IMR-90 (cell line): ENCODE results near the gene LPXN. TPM values are rescaled to one million over a fixed set of nuclear protein-coding genes. Genes with fewer than 3 reads are reported as not detected.

Experiments
- ATAC-seq: fragments of 200-7000 bp; cut with Tn5 transposase; 2 replicates; pipeline ENCODE4 v1.9.1; 2020; ENCODE audit warnings: low read depth, mild to moderate bottlenecking, moderate library complexity
- BruUV-seq: library from RNA; stranded (reverse); fragments of 400-500 nt; replicated peaks from 2 replicates; lab custom pipeline; 2021; lab: Mats Ljungman, UMichigan
- CTCF ChIA-PET: fragments of 300-600 bp; formaldehyde crosslinking; extraction: SDS; loops from one replicate; lab custom pipeline; 2021; ENCODE audit warnings: antibody characterized with exemption; lab: Yijun Ruan, JAX
- POLR2A ChIA-PET: fragments of 300-600 bp; sonication (Branson Sonifier 250); formaldehyde crosslinking; loops from one replicate; lab custom pipeline; 2022; ENCODE audit warnings: antibody characterized with exemption; ENCODE audit not compliant: unreplicated experiment; lab: Charles Lee
- DNase-seq: peaks from one replicate; pipeline ENCODE4 v3.0.0; 2013
- H2AFZ ChIP-seq: replicated peaks from 2 replicates; pipeline ENCODE3; 2013; ENCODE audit warnings: low read length, mild to moderate bottlenecking; ENCODE audit not compliant: poor library complexity
- H2AK5ac ChIP-seq: 2 replicates; pipeline ENCODE4 v1.6.1; 2013; ENCODE audit warnings: low read depth, low read length, inconsistent platforms
- H2AK9ac ChIP-seq: replicated peaks from 2 replicates; pipeline ENCODE3; 2013; ENCODE audit warnings: mild to moderate bottlenecking, low read depth, low read length, moderate library complexity; ENCODE audit not compliant: poor library complexity
- H2BK120ac ChIP-seq: 2 replicates; pipeline ENCODE4 v1.6.1; 2013; ENCODE audit warnings: low read depth, low read length, inconsistent platforms
- H2BK15ac ChIP-seq: 3 replicates; pipeline ENCODE4 v1.6.1; 2013; ENCODE audit warnings: low read depth, low read length, inconsistent platforms
- H2BK20ac ChIP-seq: 2 replicates; pipeline ENCODE4 v1.6.1; 2013; ENCODE audit warnings: low read depth, mild to moderate bottlenecking, inconsistent platforms, low read length, moderate library complexity
- H2BK5ac ChIP-seq: 2 replicates; pipeline ENCODE4 v1.6.1; 2013; ENCODE audit warnings: mild to moderate bottlenecking, low read depth, low read length, inconsistent platforms; ENCODE audit not compliant: poor library complexity, severe bottlenecking
- H3K14ac ChIP-seq: replicated peaks from 2 replicates; pipeline ENCODE4 v1.6.1; 2013; ENCODE audit warnings: low read depth, low read length, inconsistent platforms
- H3K18ac ChIP-seq: 2 replicates; pipeline ENCODE4 v1.6.1; 2013; ENCODE audit warnings: low read depth, low read length, control low read depth
- H3K23ac ChIP-seq: 2 replicates; pipeline ENCODE4 v1.6.1; 2013; ENCODE audit warnings: low read depth, low read length, inconsistent platforms
- H3K27ac ChIP-seq: 2 replicates; pipeline ENCODE4 v1.5.1; 2013; ENCODE audit warnings: mild to moderate bottlenecking, control low read depth, low read length; ENCODE audit not compliant: insufficient read depth
- H3K27me3 ChIP-seq: 2 replicates; pipeline ENCODE4 v1.6.1; 2013; ENCODE audit warnings: low read length; ENCODE audit not compliant: control insufficient read depth, insufficient read depth
- H3K36me3 ChIP-seq: 2 replicates; pipeline ENCODE4 v1.6.1; 2013; ENCODE audit warnings: low read length, mixed read lengths; ENCODE audit not compliant: control insufficient read depth, insufficient read depth
- H3K4ac ChIP-seq: 2 replicates; pipeline ENCODE4 v1.6.1; 2013; ENCODE audit warnings: low read depth, low read length, inconsistent platforms
- H3K4me1 ChIP-seq: 2 replicates; pipeline ENCODE4 v1.6.1; 2013; ENCODE audit warnings: low read length, mixed read lengths; ENCODE audit not compliant: control insufficient read depth, insufficient read depth
- H3K4me2 ChIP-seq: 2 replicates; pipeline ENCODE4 v1.6.1; 2013; ENCODE audit warnings: low read depth, mild to moderate bottlenecking, control low read depth, low read length, moderate library complexity
- H3K4me3 ChIP-seq: 2 replicates; pipeline ENCODE4 v1.5.1; 2013; ENCODE audit warnings: low read depth, mild to moderate bottlenecking, control low read depth, low read length, moderate library complexity; ENCODE audit not compliant: insufficient read depth
- H3K56ac ChIP-seq: 2 replicates; pipeline ENCODE4 v1.6.1; 2013; ENCODE audit warnings: low read length, inconsistent platforms; ENCODE audit not compliant: insufficient read depth; ENCODE audit errors: extremely low read depth
- H3K79me1 ChIP-seq, 2 experiments: 2 replicates each; pipeline ENCODE4 v1.6.1; 2013; ENCODE audit warnings: low read length in 2 of 2, inconsistent platforms in 1 of 2, low read depth in 1 of 2
- H3K9ac ChIP-seq: 2 replicates; pipeline ENCODE4 v1.6.1; 2013; ENCODE audit warnings: low read depth, low read length, control low read depth
- H3K9me1 ChIP-seq: 2 replicates; pipeline ENCODE4 v1.6.1; 2013; ENCODE audit warnings: low read length, inconsistent platforms; ENCODE audit not compliant: insufficient read depth
- H3K9me3 ChIP-seq: 2 replicates; pipeline ENCODE4 v1.6.1; 2013; ENCODE audit warnings: low read length; ENCODE audit not compliant: control insufficient read depth, insufficient read depth
- H4K20me1 ChIP-seq: 2 replicates; pipeline ENCODE4 v1.6.1; 2013; ENCODE audit warnings: low read length, inconsistent platforms; ENCODE audit not compliant: insufficient read depth
- H4K5ac ChIP-seq: 2 replicates; pipeline ENCODE4 v1.6.1; 2013; ENCODE audit warnings: mild to moderate bottlenecking, low read depth, low read length, control low read depth
- H4K8ac ChIP-seq, 2 experiments: 2 replicates each; pipeline ENCODE4 v1.6.1; 2013; ENCODE audit warnings: low read depth in 2 of 2, low read length in 2 of 2, control low read depth in 1 of 2, inconsistent platforms in 1 of 2
- H4K91ac ChIP-seq: 2 replicates; pipeline ENCODE4 v1.6.1; 2013; ENCODE audit warnings: low read depth, low read length, inconsistent platforms; ENCODE audit not compliant: insufficient read depth
- BHLHE40 ChIP-seq: fragments of 150-350 bp; IDR thresholded peaks from 2 replicates; pipeline ENCODE4 v1.6.1; 2016; ENCODE audit warnings: mild to moderate bottlenecking, low read depth, low read length
- CEBPB ChIP-seq: IDR thresholded peaks from 2 replicates; pipeline ENCODE4 v1.6.1; 2012; ENCODE audit warnings: low read depth, low read length, improper control_type of control experiment
- CHD1 ChIP-seq: IDR thresholded peaks from 2 replicates; pipeline ENCODE4 v1.6.1; 2012; ENCODE audit warnings: low read depth, low read length, improper control_type of control experiment
- FOS ChIP-seq: fragments of 150-350 bp; IDR thresholded peaks from 2 replicates; pipeline ENCODE4 v1.6.1; 2016; ENCODE audit warnings: low read depth, low read length
- MAFK ChIP-seq: IDR thresholded peaks from 2 replicates; pipeline ENCODE4 v1.6.1; 2012; ENCODE audit warnings: low read depth, low read length, improper control_type of control experiment
- MAZ ChIP-seq: IDR thresholded peaks from 2 replicates; pipeline ENCODE4 v1.6.1; 2012; ENCODE audit warnings: low read depth, mild to moderate bottlenecking, low read length, improper control_type of control experiment, moderate library complexity, borderline replicate concordance
- NFE2L2 ChIP-seq: fragments of 150-350 bp; IDR thresholded peaks from 2 replicates; pipeline ENCODE4 v1.6.1; 2016; ENCODE audit warnings: low read depth, mild to moderate bottlenecking, low read length
- POLR2A ChIP-seq: IDR thresholded peaks from 2 replicates; pipeline ENCODE4 v1.6.1; 2012; ENCODE audit warnings: mild to moderate bottlenecking, low read depth, low read length
- RAD21 ChIP-seq: IDR thresholded peaks from 2 replicates; pipeline ENCODE4 v1.6.1; 2012; ENCODE audit warnings: low read length, improper control_type of control experiment
- RCOR1 ChIP-seq: IDR thresholded peaks from 2 replicates; pipeline ENCODE4 v1.6.1; 2012; ENCODE audit warnings: mild to moderate bottlenecking, low read length, improper control_type of control experiment; ENCODE audit not compliant: insufficient replicate concordance
- RFX5 ChIP-seq: IDR thresholded peaks from 2 replicates; pipeline ENCODE4 v1.8.0; 2012; ENCODE audit warnings: low read depth, mild to moderate bottlenecking, low read length, moderate library complexity
- SMC3 ChIP-seq: fragments of 150-350 bp; IDR thresholded peaks from 2 replicates; pipeline ENCODE4 v1.6.1; 2016; ENCODE audit warnings: low read depth, mild to moderate bottlenecking, antibody characterized with exemption, low read length, moderate library complexity
- WGBS, 2 experiments: methylation state at CpG; one replicate each; pipeline versions ENCODE4 v1.1.5 to v1.1.7; 2013; ENCODE audit warnings: missing lambda C conversion rate in 2 of 2; ENCODE audit not compliant: insufficient read length in 1 of 2; ENCODE audit errors: extremely low coverage in 2 of 2; 5-methylcytosine and 5-hydroxymethylcytosine counted together
- dilution Hi-C: fragments of 300-500 bp; cut with HindIII; formaldehyde crosslinking; loops from one replicate; pipeline ENCODE4 v1.14.3; 2018; ENCODE audit warnings: low sequenced_read_pairs; ENCODE audit not compliant: unreplicated experiment
- in situ Hi-C: fragments of 300-500 bp; cut with MboI; formaldehyde crosslinking; loops from 3 replicates; pipeline ENCODE4 v1.14.3; 2019; ENCODE audit warnings: low sequenced_read_pairs, inconsistent platforms, mixed read lengths
- intact Hi-C: fragments of 100-400 bp; cut with micrococcal nuclease; formaldehyde crosslinking; loops from 2 replicates; pipeline ENCODE4 v1.10.0; 2022
- polyA plus RNA-seq, 3 experiments: library from polyadenylated mRNA; depleted of rRNA; stranded (reverse); fragments of >200 nt; gene quantifications; 2 replicates each; pipeline ENCODE4 v1.2.3, GENCODE V29; 2012; ENCODE audit warnings: low replicate concordance in 1 of 3
- total RNA-seq: library from RNA; depleted of rRNA; stranded (reverse); fragments of >200 nt; gene quantifications from 2 replicates; pipeline ENCODE4 v1.2.3, GENCODE V29; 2012
- TF ChIP-seq, protein P1 (sequence below): fragments of 150-350 bp; IDR thresholded peaks from 2 replicates; pipeline ENCODE4 v1.6.1; 2016; ENCODE audit warnings: low read depth, mild to moderate bottlenecking, low read length, moderate library complexity, borderline replicate concordance
- TF ChIP-seq, protein P2 (sequence below): conservative IDR thresholded peaks from 2 replicates; pipeline ENCODE4 v1.5.1; 2012; ENCODE audit warnings: mild to moderate bottlenecking, low read depth, low read length, improper control_type of control experiment
- TF ChIP-seq, protein P3 (sequence below): fragments of 150-350 bp; IDR thresholded peaks from 2 replicates; pipeline ENCODE4 v1.6.1; 2017; ENCODE audit warnings: mild to moderate bottlenecking, antibody characterized with exemption, low read length, low read depth

Gene LPXN
- total and polyA plus RNA-seq, 2 of the 4 experiments (the other 2 are of a cell fraction): 13.4 to 15.7 TPM

DNA sequence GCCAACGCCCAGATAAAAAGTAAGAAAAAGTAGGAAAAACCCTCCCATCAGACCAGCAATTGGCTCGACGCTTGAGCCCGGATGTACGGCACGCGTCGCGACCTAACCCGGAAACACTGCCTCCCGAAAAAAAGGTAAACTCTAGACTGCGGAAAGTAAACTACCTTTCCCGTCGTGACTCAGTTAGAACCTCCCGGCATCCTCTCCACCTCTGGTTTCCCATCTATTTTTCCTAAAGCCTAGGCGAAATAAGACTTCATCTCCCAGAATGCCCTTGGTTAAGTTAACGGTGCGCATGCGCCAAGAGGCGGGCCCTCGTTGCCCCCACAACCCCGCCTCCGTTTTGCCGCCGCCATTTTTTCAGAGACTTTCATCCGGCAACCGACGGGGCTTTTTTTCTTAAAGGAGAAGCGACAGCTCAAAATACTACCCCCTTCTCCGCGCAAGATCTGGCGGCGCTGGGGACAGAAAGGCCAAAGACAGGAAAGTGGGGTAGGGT, 2.5 kb upstream of the LPXN start:
- ATAC-seq (peak; percentile 67), DNase-seq (peak; percentile 99)
- no TSS peak for BruUV-seq
- Histone ChIP-seq H3K79me1 (peaks cover 8 to 27% of the 10 kb centered on the region in 2 experiments; a peak in 3 of 4 replicates), H3K4me2 (peak overlapping the region; percentile 74), H4K8ac (peak overlapping the region; percentile 88 to 98), H3K18ac (peak overlapping the region; percentile 78), H3K9me3 (no peaks in the 10 kb centered on the region), H2AK5ac (peak overlapping the region; percentile 94), H2BK120ac (peak overlapping the region; percentile 91), H3K14ac (peak overlapping the region; percentile 95), H3K9ac (peak overlapping the region; percentile 91), H3K23ac (peak overlapping the region; percentile 92), H4K20me1 (peaks cover 7% of the 10 kb centered on the region), H3K27me3 (no peaks in the 10 kb centered on the region), H4K91ac (peak overlapping the region; percentile 97), H2BK20ac (peak overlapping the region; percentile 66; the same call in 1 of the 2 replicates), H3K36me3 (no peaks in the 10 kb centered on the region), H3K27ac (peak overlapping the region; percentile 94), H3K56ac (peak overlapping the region; percentile 99), H3K4me1 (peaks cover 12% of the 10 kb centered on the region), H2BK5ac (peak overlapping the region; percentile 95), H2BK15ac (peak overlapping the region; percentile 51; the same call in 1 of the 3 replicates), H3K4ac (peak overlapping the region; percentile 98), H2AK9ac (peak overlapping the region; percentile 100), H3K4me3 (peak overlapping the region; percentile 61), H3K9me1 (peaks cover 5% of the 10 kb centered on the region; the same call in 1 of the 2 replicates), H4K5ac (peak overlapping the region; percentile 91), H2AFZ (peak overlapping the region; percentile 96)
- ChIA-PET POLR2A (interaction anchor here (1.0 kb wide), 1 partner anchor 51 kb away, joined by 4 read pairs; no protein-coding TSS in a partner anchor), CTCF (interaction anchor here (0.7 to 1.8 kb wide), 2 partner anchors 9 to 10 kb away, joined by 5 to 6 read pairs; no protein-coding TSS in a partner anchor)
- WGBS, 2 experiments: 2% methylated on average over 7 of the region's 33 CpGs; no CpG with 5 or more reads in 1 of the 2 experiments
- intact Hi-C loops: loop anchor here (5.0 to 10.0 kb wide), 3 partner anchors 324 to 977 kb away; partner anchors contain the start of gene FAM111A
- dilution Hi-C loops: no loop called here
- in situ Hi-C loops: loop anchor here (5.0 to 25.0 kb wide), 3 partner anchors 49 to 984 kb away; no protein-coding TSS in a partner anchor
- TF ChIP-seq, protein P1, sequence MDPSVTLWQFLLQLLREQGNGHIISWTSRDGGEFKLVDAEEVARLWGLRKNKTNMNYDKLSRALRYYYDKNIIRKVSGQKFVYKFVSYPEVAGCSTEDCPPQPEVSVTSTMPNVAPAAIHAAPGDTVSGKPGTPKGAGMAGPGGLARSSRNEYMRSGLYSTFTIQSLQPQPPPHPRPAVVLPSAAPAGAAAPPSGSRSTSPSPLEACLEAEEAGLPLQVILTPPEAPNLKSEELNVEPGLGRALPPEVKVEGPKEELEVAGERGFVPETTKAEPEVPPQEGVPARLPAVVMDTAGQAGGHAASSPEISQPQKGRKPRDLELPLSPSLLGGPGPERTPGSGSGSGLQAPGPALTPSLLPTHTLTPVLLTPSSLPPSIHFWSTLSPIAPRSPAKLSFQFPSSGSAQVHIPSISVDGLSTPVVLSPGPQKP: no peak
- TF ChIP-seq BHLHE40 (peak; percentile 97), FOS (no peak), MAZ (no peak), RCOR1 (no peak), RAD21 (no peak), SMC3 (no peak), CHD1 (peak; percentile 99), CEBPB (no peak), NFE2L2 (no peak), MAFK (no peak), POLR2A (peak; percentile 36; the same call in 1 of the 2 replicates), RFX5 (no peak)
- TF ChIP-seq, protein P2, sequence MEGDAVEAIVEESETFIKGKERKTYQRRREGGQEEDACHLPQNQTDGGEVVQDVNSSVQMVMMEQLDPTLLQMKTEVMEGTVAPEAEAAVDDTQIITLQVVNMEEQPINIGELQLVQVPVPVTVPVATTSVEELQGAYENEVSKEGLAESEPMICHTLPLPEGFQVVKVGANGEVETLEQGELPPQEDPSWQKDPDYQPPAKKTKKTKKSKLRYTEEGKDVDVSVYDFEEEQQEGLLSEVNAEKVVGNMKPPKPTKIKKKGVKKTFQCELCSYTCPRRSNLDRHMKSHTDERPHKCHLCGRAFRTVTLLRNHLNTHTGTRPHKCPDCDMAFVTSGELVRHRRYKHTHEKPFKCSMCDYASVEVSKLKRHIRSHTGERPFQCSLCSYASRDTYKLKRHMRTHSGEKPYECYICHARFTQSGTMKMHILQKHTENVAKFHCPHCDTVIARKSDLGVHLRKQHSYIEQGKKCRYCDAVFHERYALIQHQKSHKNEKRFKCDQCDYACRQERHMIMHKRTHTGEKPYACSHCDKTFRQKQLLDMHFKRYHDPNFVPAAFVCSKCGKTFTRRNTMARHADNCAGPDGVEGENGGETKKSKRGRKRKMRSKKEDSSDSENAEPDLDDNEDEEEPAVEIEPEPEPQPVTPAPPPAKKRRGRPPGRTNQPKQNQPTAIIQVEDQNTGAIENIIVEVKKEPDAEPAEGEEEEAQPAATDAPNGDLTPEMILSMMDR: no peak
- TF ChIP-seq, protein P3, sequence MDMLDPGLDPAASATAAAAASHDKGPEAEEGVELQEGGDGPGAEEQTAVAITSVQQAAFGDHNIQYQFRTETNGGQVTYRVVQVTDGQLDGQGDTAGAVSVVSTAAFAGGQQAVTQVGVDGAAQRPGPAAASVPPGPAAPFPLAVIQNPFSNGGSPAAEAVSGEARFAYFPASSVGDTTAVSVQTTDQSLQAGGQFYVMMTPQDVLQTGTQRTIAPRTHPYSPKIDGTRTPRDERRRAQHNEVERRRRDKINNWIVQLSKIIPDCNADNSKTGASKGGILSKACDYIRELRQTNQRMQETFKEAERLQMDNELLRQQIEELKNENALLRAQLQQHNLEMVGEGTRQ: no peak; the same call in 1 of the 2 replicates
